ENCODE results near the gene AASDH. TPM values are rescaled to one million over a fixed set of nuclear protein-coding genes. Genes with fewer than 3 reads are reported as not detected.

AASDH gene
- total and polyA plus RNA-seq, 2 of the 13 experiments (the other 11 are each of a cell fraction or from before 2014, with no cell fraction given), result 12.6 to 14.1 TPM

DNA sequence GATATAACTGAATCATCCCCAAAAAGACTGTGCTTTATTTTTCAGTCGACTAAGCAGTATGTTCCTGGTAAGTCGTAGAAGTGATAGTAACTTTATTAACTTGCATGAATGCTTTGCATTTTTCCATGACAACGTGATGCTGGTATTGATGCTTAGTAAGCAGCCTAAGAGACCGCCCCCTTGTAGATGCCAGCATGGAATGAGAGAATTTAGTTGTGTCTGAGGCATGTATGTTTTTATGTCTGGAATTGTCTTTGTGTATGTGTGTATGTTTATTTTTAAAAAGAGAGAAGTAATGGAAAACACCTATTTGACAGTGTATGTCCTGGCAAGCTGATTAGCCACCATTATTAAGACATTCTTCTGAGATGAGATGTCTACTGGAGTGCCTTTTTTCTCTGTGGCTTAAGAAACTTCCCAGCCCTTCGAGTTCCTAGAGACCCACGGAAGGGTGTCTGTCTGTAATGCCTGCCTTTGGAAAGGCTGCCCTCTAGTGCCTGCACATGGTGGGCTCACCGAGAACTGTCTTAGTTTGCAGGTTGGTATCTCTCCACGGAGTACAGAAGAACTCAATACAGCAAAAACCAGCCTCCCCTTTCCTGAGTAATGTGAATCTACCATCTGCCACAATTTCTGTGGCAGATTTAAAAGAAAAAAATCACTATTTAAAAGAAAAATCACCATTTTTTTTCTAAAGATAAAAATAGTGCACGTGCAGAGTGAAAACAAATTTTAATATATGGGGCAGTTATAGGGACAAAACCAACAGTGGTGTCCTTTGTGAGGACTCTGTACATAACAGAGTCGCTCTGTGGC, 85.9 kb downstream of the AASDH start (continued):
- TF ChIP-seq, protein P1, sequence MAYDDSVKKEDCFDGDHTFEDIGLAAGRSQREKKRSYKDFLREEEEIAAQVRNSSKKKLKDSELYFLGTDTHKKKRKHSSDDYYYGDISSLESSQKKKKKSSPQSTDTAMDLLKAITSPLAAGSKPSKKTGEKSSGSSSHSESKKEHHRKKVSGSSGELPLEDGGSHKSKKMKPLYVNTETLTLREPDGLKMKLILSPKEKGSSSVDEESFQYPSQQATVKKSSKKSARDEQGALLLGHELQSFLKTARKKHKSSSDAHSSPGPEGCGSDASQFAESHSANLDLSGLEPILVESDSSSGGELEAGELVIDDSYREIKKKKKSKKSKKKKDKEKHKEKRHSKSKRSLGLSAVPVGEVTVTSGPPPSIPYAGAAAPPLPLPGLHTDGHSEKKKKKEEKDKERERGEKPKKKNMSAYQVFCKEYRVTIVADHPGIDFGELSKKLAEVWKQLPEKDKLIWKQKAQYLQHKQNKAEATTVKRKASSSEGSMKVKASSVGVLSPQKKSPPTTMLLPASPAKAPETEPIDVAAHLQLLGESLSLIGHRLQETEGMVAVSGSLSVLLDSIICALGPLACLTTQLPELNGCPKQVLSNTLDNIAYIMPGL (CRISPR knock-in tag; IDR thresholded peaks at IDR 0.05; ENCODE audit: borderline replicate concordance in 1 of 2, low read depth in 1 of 2), result peak in 1 of 2 experiments; percentile 50; a peak in 1 of 4 replicates
- TF ChIP-seq MAFK (conservative IDR thresholded peaks at IDR 0.05 in 1 of 2, IDR thresholded peaks at IDR 0.05 in 1 of 2; ENCODE audit: low read length in 2 of 2) (peak; percentile 14 to 38; a peak in 2 of 4 replicates), ZNF10 (CRISPR knock-in tag; IDR thresholded peaks at IDR 0.05; ENCODE audit: borderline replicate concordance, low read depth) (no peak)

DNA sequence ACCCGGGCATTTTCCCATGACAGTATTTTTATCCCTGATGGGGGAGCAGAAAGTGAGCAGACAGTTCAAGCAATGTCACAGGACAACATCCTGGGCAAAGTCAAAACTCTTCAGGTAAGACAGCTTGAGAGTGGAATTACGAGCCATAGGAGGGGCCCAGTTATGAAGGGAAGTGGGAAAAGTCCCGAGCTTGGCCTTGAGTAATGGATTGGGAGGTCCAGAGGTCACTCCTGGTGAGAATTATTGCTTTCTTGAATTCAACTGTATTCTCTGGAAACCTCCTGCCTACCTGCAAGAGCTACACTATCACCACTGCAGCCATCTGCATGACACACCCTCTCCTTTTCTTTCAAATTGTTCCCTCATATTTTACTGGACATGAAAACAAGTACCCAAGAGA, 89.1 kb downstream of the AASDH start:
- no TSS peak for BruUV-seq (replicated peaks)
- intact Hi-C loops (cut with micrococcal nuclease; ENCODE audit: unreplicated experiment) (no loop called here), in situ Hi-C loops (cut with HindIII; ENCODE audit: extremely low pct_ligation_motif_present, low pct_unique_long_range_greater_than_20kb) (loop anchor here (5.0 kb wide), 1 partner anchor 166 kb away; no protein-coding TSS in a partner anchor)
- Histone ChIP-seq H3K4me1 (ENCODE audit: insufficient read depth, low read length) (peaks cover 14% of the 10 kb centered on the region), H3K4me3 (replicated peaks in 1 of 3; ENCODE audit: insufficient read depth in 1 of 3, low read depth in 2 of 3, low read length in 3 of 3) (no peak overlapping the region), H3K4me2 (ENCODE audit: low read depth, low read length) (no peak overlapping the region), H3K36me3 (replicated peaks in 1 of 2; ENCODE audit: control insufficient read depth in 1 of 2, insufficient read depth in 2 of 2, low read length in 2 of 2) (no peaks in the 10 kb centered on the region), H2AFZ (ENCODE audit: low read length) (no peak overlapping the region), H3K27me3 (ENCODE audit: control insufficient read depth in 1 of 2, insufficient read depth in 2 of 2, low read length in 2 of 2) (no peaks in the 10 kb centered on the region), H3K27ac (ENCODE audit: extremely low read length, insufficient read depth, low read length) (no peak overlapping the region), H3K9ac (ENCODE audit: insufficient read depth, low read depth, low read length) (no peak overlapping the region), H3K79me2 (ENCODE audit: insufficient read depth, low read length) (no peaks in the 10 kb centered on the region), H4K20me1 (ENCODE audit: insufficient read depth, low read length) (no peaks in the 10 kb centered on the region), H3K9me3 (ENCODE audit: low read length) (no peaks in the 10 kb centered on the region)
- ATAC-seq (no peak), DNase-seq (ENCODE audit: low spot score) (no peak), FAIRE-seq (no peak)
- POLR2A ChIA-PET, result no interaction called here
- TF ChIP-seq HBP1 (CRISPR knock-in tag; IDR thresholded peaks at IDR 0.05; ENCODE audit: low read depth), result no peak
- WGBS (ENCODE audit: low lambda C conversion rate), result 75% methylated on average over 3 of the region's 3 CpGs
- CTCF ChIA-PET (ENCODE audit: low intra/inter-chr PET ratio, low total read pairs), result no interaction called here

Data from HepG2 (cell line).